PC-9 (cell line): Measurements from ENCODE around the gene NAGLU.

Source experiments
- EZH2 ChIP-seq: fragments of 200-600 bp; sonication (generic); IDR thresholded peaks from 2 replicates; pipeline ENCODE4 v1.8.0; 2017; ENCODE audit warnings: antibody characterized with exemption, low read depth
- TF ChIP-seq, protein P1 (sequence below): fragments of 200-600 bp; sonication (generic); conservative IDR thresholded peaks from 2 replicates; pipeline ENCODE4 v1.6.1; 2017; ENCODE audit warnings: mixed run types, antibody characterized with exemption, mild to moderate bottlenecking, moderate library complexity

- TF ChIP-seq, protein P1, sequence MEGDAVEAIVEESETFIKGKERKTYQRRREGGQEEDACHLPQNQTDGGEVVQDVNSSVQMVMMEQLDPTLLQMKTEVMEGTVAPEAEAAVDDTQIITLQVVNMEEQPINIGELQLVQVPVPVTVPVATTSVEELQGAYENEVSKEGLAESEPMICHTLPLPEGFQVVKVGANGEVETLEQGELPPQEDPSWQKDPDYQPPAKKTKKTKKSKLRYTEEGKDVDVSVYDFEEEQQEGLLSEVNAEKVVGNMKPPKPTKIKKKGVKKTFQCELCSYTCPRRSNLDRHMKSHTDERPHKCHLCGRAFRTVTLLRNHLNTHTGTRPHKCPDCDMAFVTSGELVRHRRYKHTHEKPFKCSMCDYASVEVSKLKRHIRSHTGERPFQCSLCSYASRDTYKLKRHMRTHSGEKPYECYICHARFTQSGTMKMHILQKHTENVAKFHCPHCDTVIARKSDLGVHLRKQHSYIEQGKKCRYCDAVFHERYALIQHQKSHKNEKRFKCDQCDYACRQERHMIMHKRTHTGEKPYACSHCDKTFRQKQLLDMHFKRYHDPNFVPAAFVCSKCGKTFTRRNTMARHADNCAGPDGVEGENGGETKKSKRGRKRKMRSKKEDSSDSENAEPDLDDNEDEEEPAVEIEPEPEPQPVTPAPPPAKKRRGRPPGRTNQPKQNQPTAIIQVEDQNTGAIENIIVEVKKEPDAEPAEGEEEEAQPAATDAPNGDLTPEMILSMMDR = no peak
- TF ChIP-seq EZH2 = no peak
Observed at GRCh38 chr17:42559075-42559474, 23.0 kb downstream of the NAGLU start.
